Upper lobe of right lung (tissue), 1 donor: Measurements from ENCODE around the gene EAPP. TPM values are rescaled to one million over a fixed set of nuclear protein-coding genes. Genes with fewer than 3 reads are reported as not detected.
A peak's percentile ranks its signal among the peaks of the same experiment; 100 is the strongest.
"Not testable (repeated sequence)": the region's sequence is repeated elsewhere in the genome, so short reads cannot be mapped to it uniquely, and the experiment has no call there.

Experiments used
- ATAC-seq: fragments of 200-7000 bp; cut with Tn5 transposase; one replicate; pipeline ENCODE4 v1.9.1; 2020; ENCODE audit warnings: mild to moderate bottlenecking, moderate library complexity
- DNase-seq: peaks from one replicate; pipeline ENCODE4 v3.0.0-alpha.2; 2020
- H3K27ac ChIP-seq: fragments of 200-600 bp; one replicate; pipeline ENCODE4 v1.8.0; 2022
- H3K27me3 ChIP-seq: fragments of 200-600 bp; one replicate; pipeline ENCODE4 v1.8.0; 2022; ENCODE audit warnings: mild to moderate bottlenecking
- H3K36me3 ChIP-seq: fragments of 200-600 bp; one replicate; pipeline ENCODE4 v1.8.0; 2022
- H3K4me1 ChIP-seq: fragments of 200-600 bp; one replicate; pipeline ENCODE4 v1.8.0; 2022
- H3K4me3 ChIP-seq: fragments of 200-600 bp; one replicate; pipeline ENCODE4 v1.8.0; 2022; ENCODE audit warnings: mild to moderate bottlenecking
- H3K9me3 ChIP-seq: fragments of 200-600 bp; one replicate; pipeline ENCODE4 v1.8.0; 2022
- intact Hi-C: fragments of 100-400 bp; cut with DNase I; formaldehyde crosslinking; loops from one replicate; pipeline ENCODE4 v1.11.0; 2022
- total RNA-seq: library from RNA; stranded (reverse); fragmentation: NEBNext Ultra II Directional; extraction: Animal tissue kit (Norgen Biotek cat#: 25700); gene quantifications from one replicate; pipeline ENCODE4 v1.2.1, GENCODE V29; 2021
- TF ChIP-seq, protein P1 (sequence below): fragments of 200-600 bp; IDR thresholded peaks from one replicate; pipeline ENCODE4 v1.8.0; 2022; ENCODE audit warnings: antibody characterized with exemption
- donor health status: DM: no; HTN: yes; CAD: no; lungs with severe emphysema.

Gene EAPP
- total RNA-seq, 1 donor from 2014 or later, result 26.9 TPM

- intact Hi-C loops, result no loop called here
- peaks cover 99% of the 10 kb centered on the region for H3K36me3 ChIP-seq
Measured at GRCh38 chr14:34569750-34570149, 30.2 kb upstream of the EAPP start.

DNA sequence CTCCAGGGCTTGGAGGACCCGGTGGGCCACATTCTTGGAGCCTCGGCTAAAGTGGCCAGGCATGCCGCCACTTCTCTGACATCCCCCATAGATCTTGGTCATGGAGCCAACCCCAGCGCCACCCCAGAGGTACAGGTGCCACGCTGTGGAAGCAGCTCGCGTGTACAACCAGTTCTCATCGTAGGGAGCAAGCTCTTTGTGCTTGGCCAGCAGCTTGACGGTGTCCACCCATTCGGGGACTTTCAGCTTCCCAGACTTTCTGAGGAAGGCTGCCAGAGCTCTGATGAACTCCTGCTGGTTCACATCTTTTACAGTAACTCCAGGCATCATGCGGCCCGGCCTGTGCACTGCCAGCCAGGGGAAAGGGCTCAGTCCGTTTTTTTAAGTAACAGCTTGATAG lies 29.3 kb upstream of the EAPP start:
- Histone ChIP-seq H3K36me3 (peaks cover 99% of the 10 kb centered on the region), H3K9me3 (no peaks in the 10 kb centered on the region), H3K27me3 (no peaks in the 10 kb centered on the region), H3K4me3 (no peak overlapping the region), H3K27ac (no peak overlapping the region), H3K4me1 (no peaks in the 10 kb centered on the region)
- ATAC-seq (peak; percentile 10), DNase-seq (no peak)
- TF ChIP-seq, protein P1, sequence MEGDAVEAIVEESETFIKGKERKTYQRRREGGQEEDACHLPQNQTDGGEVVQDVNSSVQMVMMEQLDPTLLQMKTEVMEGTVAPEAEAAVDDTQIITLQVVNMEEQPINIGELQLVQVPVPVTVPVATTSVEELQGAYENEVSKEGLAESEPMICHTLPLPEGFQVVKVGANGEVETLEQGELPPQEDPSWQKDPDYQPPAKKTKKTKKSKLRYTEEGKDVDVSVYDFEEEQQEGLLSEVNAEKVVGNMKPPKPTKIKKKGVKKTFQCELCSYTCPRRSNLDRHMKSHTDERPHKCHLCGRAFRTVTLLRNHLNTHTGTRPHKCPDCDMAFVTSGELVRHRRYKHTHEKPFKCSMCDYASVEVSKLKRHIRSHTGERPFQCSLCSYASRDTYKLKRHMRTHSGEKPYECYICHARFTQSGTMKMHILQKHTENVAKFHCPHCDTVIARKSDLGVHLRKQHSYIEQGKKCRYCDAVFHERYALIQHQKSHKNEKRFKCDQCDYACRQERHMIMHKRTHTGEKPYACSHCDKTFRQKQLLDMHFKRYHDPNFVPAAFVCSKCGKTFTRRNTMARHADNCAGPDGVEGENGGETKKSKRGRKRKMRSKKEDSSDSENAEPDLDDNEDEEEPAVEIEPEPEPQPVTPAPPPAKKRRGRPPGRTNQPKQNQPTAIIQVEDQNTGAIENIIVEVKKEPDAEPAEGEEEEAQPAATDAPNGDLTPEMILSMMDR, result no peak
- intact Hi-C loops, result no loop called here

More at GRCh38 chr14:34569750-34570149, 30.2 kb upstream of the EAPP start:
- Histone ChIP-seq H3K9me3 (no peaks in the 10 kb centered on the region), H3K4me3 (no peak overlapping the region), H3K4me1 (no peaks in the 10 kb centered on the region), H3K27me3 (no peaks in the 10 kb centered on the region), H3K27ac (no peak overlapping the region)
- TF ChIP-seq, protein P1, result no peak
- no peak for DNase-seq
- ATAC-seq, result no peak

- Histone ChIP-seq H3K4me1 (no peaks in the 10 kb centered on the region), H3K9me3 (no peaks in the 10 kb centered on the region), H3K27me3 (no peaks in the 10 kb centered on the region), H3K36me3 (peaks cover 54% of the 10 kb centered on the region), H3K27ac (no peak overlapping the region), H3K4me3 (no peak overlapping the region)
- DNase-seq (no peak), ATAC-seq (no peak)
- intact Hi-C loops, result no loop called here
- TF ChIP-seq, protein P1, result no peak
Measured at GRCh38 chr14:34562776-34563150, 23.3 kb upstream of the EAPP start.

- ATAC-seq, result peak; percentile 28
- H3K9me3 ChIP-seq, H3K27me3 ChIP-seq, H3K4me1 ChIP-seq, H3K27ac ChIP-seq, DNase-seq, H3K4me3 ChIP-seq, intact Hi-C loops: not testable (repeated sequence)
- peaks cover 48% of the 10 kb centered on the region for H3K36me3 ChIP-seq
Measured at GRCh38 chr14:34562037-34562775, 22.7 kb upstream of the EAPP start.

- peak; percentile 93 for ATAC-seq
- intact Hi-C loops, DNase-seq, H3K4me3 ChIP-seq, H3K27ac ChIP-seq, H3K27me3 ChIP-seq, H3K9me3 ChIP-seq, H3K36me3 ChIP-seq, H3K4me1 ChIP-seq: not testable (repeated sequence)
Measured at GRCh38 chr14:34556498-34556829, 17.0 kb upstream of the EAPP start.

DNA sequence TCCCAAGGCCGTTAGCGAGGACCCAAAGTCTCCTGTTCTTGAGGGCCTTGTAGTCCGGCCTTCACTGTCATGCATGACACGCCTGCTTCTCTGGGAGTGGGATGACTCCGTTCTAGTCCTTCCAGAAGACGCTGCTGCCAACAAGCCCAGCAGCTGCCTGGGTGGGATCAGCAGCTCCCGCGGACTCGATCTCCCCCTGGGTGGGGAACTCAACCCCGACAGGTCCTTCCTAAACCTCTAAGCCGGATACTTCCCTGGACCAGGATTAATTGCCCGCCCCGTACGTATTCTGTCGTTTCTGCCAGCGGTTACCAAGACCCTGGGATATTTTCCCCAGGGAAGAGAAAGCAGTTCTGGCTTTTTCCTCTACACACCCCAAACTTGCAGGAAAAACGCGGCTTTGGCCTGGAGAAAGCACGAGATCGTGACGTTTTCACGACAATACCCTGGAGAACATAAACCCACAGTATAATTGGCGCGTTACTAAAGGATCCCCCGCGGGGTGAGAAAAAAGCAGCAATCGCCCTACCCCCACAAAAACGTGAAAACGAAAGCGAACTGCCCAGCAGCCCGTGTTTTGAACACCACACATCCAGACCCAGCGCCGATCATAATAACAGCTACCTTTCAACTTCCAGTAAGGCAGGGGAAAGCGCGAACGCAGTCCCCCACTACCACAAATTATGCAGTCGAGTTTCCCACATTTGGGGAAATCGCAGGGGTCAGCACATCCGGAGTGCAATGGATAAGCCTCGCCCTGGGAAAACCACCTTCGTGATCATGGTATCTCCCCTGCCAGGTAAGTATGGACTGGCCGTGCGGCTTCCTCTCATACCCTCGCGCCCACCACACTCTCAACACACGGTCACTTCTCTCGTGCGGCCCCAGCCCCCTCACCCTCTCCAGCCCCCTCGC lies 16.3 kb upstream of the EAPP start:
- H3K36me3 ChIP-seq, H3K9me3 ChIP-seq, H3K4me1 ChIP-seq, H3K27ac ChIP-seq, H3K27me3 ChIP-seq, H3K4me3 ChIP-seq, intact Hi-C loops, DNase-seq: not testable (repeated sequence)
- peak; percentile 86 for ATAC-seq

- DNase-seq (peak; percentile 25), ATAC-seq (no peak)
- H3K9me3 ChIP-seq, result no peaks in the 10 kb centered on the region
- intact Hi-C loops, result no loop called here
- H3K27me3 ChIP-seq, result no peaks in the 10 kb centered on the region
- H3K4me1 ChIP-seq, result peaks cover 7% of the 10 kb centered on the region
- H3K36me3 ChIP-seq, result no peaks in the 10 kb centered on the region
- TF ChIP-seq, protein P1, result no peak
- H3K4me3 ChIP-seq, result no peak overlapping the region
- H3K27ac ChIP-seq, result peak overlapping the region; percentile 59
Measured at GRCh38 chr14:34554540-34555250, 15.2 kb upstream of the EAPP start.

GRCh38 chr14:34549276-34549966 lies 9.9 kb upstream of the EAPP start:
- H3K27ac ChIP-seq, H3K36me3 ChIP-seq, H3K9me3 ChIP-seq, ATAC-seq, intact Hi-C loops, H3K27me3 ChIP-seq, H3K4me1 ChIP-seq, H3K4me3 ChIP-seq: not testable (repeated sequence)
- peak; percentile 36 for DNase-seq
